CD14-positive monocyte (primary cell): ENCODE results near the gene RASAL2. TPM values are rescaled to one million over a fixed set of nuclear protein-coding genes. Genes with fewer than 3 reads are reported as not detected.

Experiments
- DNase-seq, 3 donors: peaks; one replicate each; pipeline ENCODE4 v3.0.0-alpha.2; 2011 to 2022
- H2AFZ ChIP-seq: 2 replicates; pipeline ENCODE4 v1.6.0; 2012; ENCODE audit warnings: mild to moderate bottlenecking, low read depth, low read length, inconsistent platforms; ENCODE audit not compliant: insufficient read depth, poor library complexity, severe bottlenecking
- H3K27ac ChIP-seq, 2 donors: 1 replicate in 1 of 2; 2 replicates in 1 of 2; pipeline ENCODE4 v1.5.1; 2012 to 2013; ENCODE audit warnings: low read length in 2 of 2, control low read depth in 1 of 2, inconsistent platforms in 1 of 2, low read depth in 1 of 2, mild to moderate bottlenecking in 1 of 2
- H3K27me3 ChIP-seq, 2 donors: one replicate each; pipeline versions ENCODE4 v1.6.0 to v1.6.1; 2011 to 2013; ENCODE audit warnings: low read length in 2 of 2; ENCODE audit not compliant: control insufficient read depth in 2 of 2, insufficient read depth in 2 of 2
- H3K36me3 ChIP-seq, 2 donors: replicated peaks in 1 of 2; 1 replicate in 1 of 2; 2 replicates in 1 of 2; pipeline versions ENCODE4 v1.5.1 to v1.6.1; 2012 to 2013; ENCODE audit warnings: low read length in 2 of 2, control low read depth in 1 of 2, inconsistent platforms in 1 of 2, mild to moderate bottlenecking in 1 of 2; ENCODE audit not compliant: insufficient read depth in 2 of 2, control insufficient read depth in 1 of 2
- H3K4me1 ChIP-seq, 2 donors: 1 replicate in 1 of 2; 2 replicates in 1 of 2; pipeline versions ENCODE4 v1.5.1 to v1.6.1; 2012 to 2013; ENCODE audit warnings: low read length in 2 of 2, control low read depth in 1 of 2, inconsistent platforms in 1 of 2, mild to moderate bottlenecking in 1 of 2, moderate library complexity in 1 of 2; ENCODE audit not compliant: insufficient read depth in 2 of 2, control insufficient read depth in 1 of 2
- H3K4me2 ChIP-seq: replicated peaks from 2 replicates; pipeline ENCODE3; 2012; ENCODE audit warnings: low read length, moderate library complexity, mild to moderate bottlenecking; ENCODE audit not compliant: poor library complexity, severe bottlenecking; ENCODE audit errors: extremely low read depth
- H3K4me3 ChIP-seq, 3 experiments: fragments of 200-600 bp in 1 of 3; sonication (generic) in 1 of 3; replicated peaks in 1 of 3; 1 replicate in 2 of 3; 2 replicates in 1 of 3; pipeline ENCODE4 v1.5.1; 2011 to 2013; ENCODE audit warnings: low read length in 3 of 3, mild to moderate bottlenecking in 3 of 3, control low read depth in 2 of 3, low read depth in 2 of 3, inconsistent platforms in 1 of 3, moderate library complexity in 1 of 3
- H3K79me2 ChIP-seq: 2 replicates; pipeline ENCODE4 v1.6.0; 2012; ENCODE audit warnings: mild to moderate bottlenecking, control low read depth, inconsistent platforms, low read length, moderate library complexity; ENCODE audit not compliant: insufficient read depth
- H3K9ac ChIP-seq: 2 replicates; pipeline ENCODE4 v1.6.0; 2017; ENCODE audit warnings: low read length, mild to moderate bottlenecking; ENCODE audit not compliant: insufficient read depth, poor library complexity, severe bottlenecking
- H3K9me3 ChIP-seq, 2 donors: replicated peaks in 1 of 2; 1 replicate in 1 of 2; 2 replicates in 1 of 2; pipeline versions ENCODE4 v1.5.1 to v1.6.1; 2012 to 2013; ENCODE audit warnings: low read length in 2 of 2, control low read depth in 1 of 2; ENCODE audit not compliant: control insufficient read depth in 1 of 2, insufficient read depth in 1 of 2
- H4K20me1 ChIP-seq: 2 replicates; pipeline ENCODE4 v1.6.0; 2012; ENCODE audit warnings: mild to moderate bottlenecking, low read length, control low read depth, moderate library complexity; ENCODE audit not compliant: insufficient read depth
- H3K27ac Mint-ChIP-seq, 7 donors: one replicate each; pipeline ENCODE4 v1.8.0; 2020; ENCODE audit warnings: mild to moderate bottlenecking in 7 of 7, mixed read lengths in 7 of 7, moderate library complexity in 6 of 7, inconsistent platforms in 2 of 7
- H3K27me3 Mint-ChIP-seq, 3 donors: one replicate each; pipeline ENCODE4 v1.8.0; 2021 to 2022; ENCODE audit warnings: low read depth in 3 of 3, mild to moderate bottlenecking in 3 of 3, mixed read lengths in 3 of 3, moderate library complexity in 3 of 3, inconsistent platforms in 1 of 3
- H3K36me3 Mint-ChIP-seq, 2 donors: one replicate each; pipeline ENCODE4 v1.8.0; 2020; ENCODE audit warnings: mixed read lengths in 2 of 2, inconsistent platforms in 1 of 2, mild to moderate bottlenecking in 1 of 2
- H3K4me1 Mint-ChIP-seq: one replicate; pipeline ENCODE4 v1.8.0; 2020; ENCODE audit warnings: mild to moderate bottlenecking, mixed read lengths
- H3K4me3 Mint-ChIP-seq, 2 donors: one replicate each; pipeline ENCODE4 v1.8.0; 2020; ENCODE audit warnings: mild to moderate bottlenecking in 2 of 2, mixed read lengths in 2 of 2, moderate library complexity in 1 of 2
- H3K9me3 Mint-ChIP-seq, 7 donors: one replicate each; pipeline ENCODE4 v1.8.0; 2020 to 2022; ENCODE audit warnings: mixed read lengths in 7 of 7, mild to moderate bottlenecking in 6 of 7, moderate library complexity in 6 of 7, inconsistent platforms in 2 of 7
- CTCF ChIP-seq: fragments of 200-600 bp; IDR thresholded peaks from one replicate; pipeline ENCODE4 v1.8.0; 2022; ENCODE audit warnings: antibody characterized with exemption, mild to moderate bottlenecking
- WGBS: methylation state at CpG from one replicate; pipeline ENCODE4 v1.1.5; 2013; ENCODE audit warnings: missing lambda C conversion rate; ENCODE audit not compliant: insufficient coverage; 5-methylcytosine and 5-hydroxymethylcytosine counted together
- intact Hi-C, 2 donors: fragments of 100-400 bp; cut with micrococcal nuclease; formaldehyde crosslinking; loops; one replicate each; pipeline versions ENCODE4 v1.15.0 to v1.15.1; 2023
- polyA plus RNA-seq, 3 donors: library from polyadenylated mRNA; depleted of rRNA in 1 of 3; unstranded in 2 of 3; stranded (reverse) in 1 of 3; fragments of 300-500 nt in 2 of 3; fragments of >200 nt in 1 of 3; fragmentation: Illumina TruSeq in 2 of 3; gene quantifications; 1 replicate in 2 of 3; 2 replicates in 1 of 3; pipeline ENCODE4 v1.2.3, GENCODE V29; 2012 to 2021

RASAL2 gene
- polyA plus RNA-seq, 3 donors = 0.15 to 1.00 (median 0.63) TPM

GRCh38 chr1:178301141-178301540, 207.2 kb downstream of the RASAL2 start:
- H3K27me3 Mint-ChIP-seq = no peaks in the 10 kb centered on the region

DNA sequence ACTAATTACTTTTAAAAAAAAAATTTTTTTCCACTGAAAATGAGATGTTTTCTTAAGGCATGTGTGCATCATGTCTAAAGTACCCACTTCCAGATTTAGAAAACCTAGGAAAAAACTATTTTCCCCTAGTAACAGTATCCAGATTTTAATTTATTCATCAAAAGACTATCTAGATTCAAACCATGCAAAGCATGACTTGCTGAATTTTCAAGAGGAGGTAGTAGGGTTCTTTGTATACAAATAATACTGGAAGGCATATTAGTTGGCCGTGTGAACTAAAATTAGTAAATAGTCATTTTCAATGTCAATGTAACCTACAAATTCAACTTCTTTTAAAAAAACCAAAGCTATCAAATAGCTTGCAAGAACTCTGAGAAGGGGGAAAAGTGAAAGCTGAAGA, 213.4 kb downstream of the RASAL2 start:
- Histone ChIP-seq H3K4me1 (no peaks in the 10 kb centered on the region), H3K79me2 (no peaks in the 10 kb centered on the region), H3K9me3 (no peaks in the 10 kb centered on the region), H3K4me3 (no peak overlapping the region), H3K4me2 (no peak overlapping the region), H3K27ac (no peak overlapping the region), H2AFZ (no peak overlapping the region), H4K20me1 (no peaks in the 10 kb centered on the region), H3K36me3 (no peaks in the 10 kb centered on the region), H3K27me3 (no peaks in the 10 kb centered on the region), H3K9ac (no peak overlapping the region)
- Mint-ChIP-seq H3K9me3 (no peaks in the 10 kb centered on the region), H3K27me3 (peaks cover 0 to 3% (median 1%) of the 10 kb centered on the region in 3 donors), H3K36me3 (no peaks in the 10 kb centered on the region), H3K4me1 (peaks cover 5% of the 10 kb centered on the region), H3K27ac (no peak overlapping the region), H3K4me3 (no peak overlapping the region)
- no peak for DNase-seq
- intact Hi-C loops = no loop called here
- no CpG with 5 or more reads among the region's 1 CpG for WGBS
- TF ChIP-seq CTCF = no peak

More at GRCh38 chr1:178301141-178301540, 207.2 kb downstream of the RASAL2 start:
- Histone ChIP-seq H3K4me2 (no peak overlapping the region), H3K36me3 (no peaks in the 10 kb centered on the region), H3K4me3 (no peak overlapping the region), H3K79me2 (no peaks in the 10 kb centered on the region), H3K9me3 (no peaks in the 10 kb centered on the region), H3K4me1 (no peaks in the 10 kb centered on the region), H3K27me3 (no peaks in the 10 kb centered on the region), H4K20me1 (no peaks in the 10 kb centered on the region), H3K9ac (no peak overlapping the region), H2AFZ (no peak overlapping the region), H3K27ac (no peak overlapping the region)
- peaks cover 7% of the 10 kb centered on the region for H3K4me1 Mint-ChIP-seq
- intact Hi-C loops = no loop called here
- TF ChIP-seq CTCF = no peak
- H3K27ac Mint-ChIP-seq = no peak overlapping the region
- no peaks in the 10 kb centered on the region for H3K9me3 Mint-ChIP-seq
- WGBS = 83% methylated on average over 1 of the region's 1 CpG
- no peak overlapping the region for H3K4me3 Mint-ChIP-seq
- no peaks in the 10 kb centered on the region for H3K36me3 Mint-ChIP-seq
- no peak for DNase-seq
